Measurements from ENCODE around the gene CCDC106.

CCDC106 gene

DNA sequence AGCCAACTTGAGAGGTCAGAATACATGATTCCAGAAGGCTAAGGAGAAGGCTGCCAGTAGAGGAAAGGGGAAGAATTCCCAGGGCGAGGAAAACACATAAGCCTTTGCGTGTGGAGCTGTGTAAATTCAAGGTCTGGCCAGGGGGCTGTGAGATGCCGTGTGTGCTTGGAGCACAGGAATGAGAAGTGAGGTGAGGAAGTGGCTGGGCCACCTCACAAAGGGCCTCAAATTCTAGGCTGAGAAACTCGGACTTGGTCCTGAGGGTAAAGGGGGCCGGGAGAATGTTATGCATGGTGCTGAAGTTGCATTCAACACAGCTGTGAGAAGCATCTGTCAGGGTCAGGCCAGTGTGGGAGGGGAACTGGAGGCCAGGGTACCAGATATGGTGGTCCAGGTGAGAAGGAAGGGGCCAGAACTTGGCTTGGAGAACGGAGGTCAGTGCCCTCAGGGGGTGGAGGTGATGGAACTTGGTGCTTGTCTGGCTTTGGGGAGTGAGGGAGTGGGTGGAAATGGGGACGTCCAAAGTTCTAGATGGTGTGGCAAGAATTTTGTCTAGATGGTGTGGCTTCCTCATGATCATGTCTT lies 12.1 kb upstream of the CCDC106 start:
- DNase-seq (ENCODE audit: low read depth in 2 of 2) = no peak

DNA sequence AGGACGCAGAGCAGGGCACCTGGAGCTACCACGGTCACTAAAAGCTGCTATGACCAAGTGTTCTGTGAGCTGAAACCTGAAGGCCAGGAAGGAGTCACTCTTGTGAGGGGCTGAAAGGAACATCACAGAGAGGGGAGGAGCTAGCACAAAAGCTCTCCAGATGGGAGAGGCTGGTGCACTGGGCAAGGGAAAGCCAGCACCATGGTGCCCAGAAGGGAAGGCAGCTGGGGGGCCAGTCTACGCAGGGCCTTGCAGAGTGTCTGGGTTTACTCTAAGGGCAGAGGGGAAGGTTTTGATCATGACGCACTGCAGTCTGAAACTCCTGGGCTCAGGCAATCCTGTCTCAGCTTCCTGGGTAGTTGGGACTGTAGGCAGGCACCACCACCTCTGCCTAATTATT lies 11.3 kb upstream of the CCDC106 start:
- DNase-seq (ENCODE audit: low read depth in 2 of 2) = no peak

DNA sequence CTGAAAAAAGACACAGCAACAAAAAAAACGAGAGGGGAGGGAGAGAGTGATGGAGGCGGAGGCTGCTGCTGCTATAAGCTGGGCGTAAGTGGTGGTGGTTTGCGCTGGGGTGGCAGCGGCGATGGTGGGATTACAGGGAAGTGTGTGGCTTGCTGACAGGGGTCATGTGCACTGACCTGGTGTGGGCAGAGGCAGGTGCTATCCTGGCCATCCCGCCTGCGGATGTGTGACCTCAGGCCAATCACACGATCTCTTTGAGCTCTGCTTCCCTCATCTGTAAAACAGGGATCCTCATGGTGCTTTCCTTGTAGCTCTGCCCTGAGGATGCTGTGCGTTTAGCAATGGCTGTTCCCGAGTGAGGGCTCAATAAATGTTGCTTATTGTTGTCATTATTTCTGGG lies 10.5 kb upstream of the CCDC106 start:
- no peak for DNase-seq (ENCODE audit: low read depth in 2 of 2)

DNA sequence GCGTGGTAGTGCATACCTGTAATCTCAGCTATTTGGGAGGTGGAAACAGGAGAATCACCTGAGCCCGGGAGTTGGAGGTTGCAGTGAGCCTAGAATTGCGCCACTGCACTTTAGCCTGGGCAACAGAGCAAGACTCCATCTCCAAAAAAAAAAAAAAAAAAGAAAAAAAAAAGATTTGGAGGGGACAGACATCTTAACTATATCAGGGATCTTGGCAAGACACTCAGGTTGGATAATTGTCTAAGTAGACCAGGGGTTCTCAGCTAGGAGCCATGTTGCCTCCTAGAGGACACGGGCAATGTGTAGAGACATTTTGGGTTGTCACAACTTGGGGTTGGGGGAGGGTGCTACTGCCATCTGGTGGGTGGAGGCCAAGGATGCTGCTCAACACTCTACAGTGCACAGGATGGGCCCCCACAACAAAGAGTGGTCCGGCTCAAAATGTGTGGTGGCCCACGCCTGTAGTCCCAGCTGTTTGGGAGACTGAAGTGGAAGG lies 9.1 kb upstream of the CCDC106 start:
- no peak for DNase-seq (ENCODE audit: low read depth in 2 of 2)

DNA sequence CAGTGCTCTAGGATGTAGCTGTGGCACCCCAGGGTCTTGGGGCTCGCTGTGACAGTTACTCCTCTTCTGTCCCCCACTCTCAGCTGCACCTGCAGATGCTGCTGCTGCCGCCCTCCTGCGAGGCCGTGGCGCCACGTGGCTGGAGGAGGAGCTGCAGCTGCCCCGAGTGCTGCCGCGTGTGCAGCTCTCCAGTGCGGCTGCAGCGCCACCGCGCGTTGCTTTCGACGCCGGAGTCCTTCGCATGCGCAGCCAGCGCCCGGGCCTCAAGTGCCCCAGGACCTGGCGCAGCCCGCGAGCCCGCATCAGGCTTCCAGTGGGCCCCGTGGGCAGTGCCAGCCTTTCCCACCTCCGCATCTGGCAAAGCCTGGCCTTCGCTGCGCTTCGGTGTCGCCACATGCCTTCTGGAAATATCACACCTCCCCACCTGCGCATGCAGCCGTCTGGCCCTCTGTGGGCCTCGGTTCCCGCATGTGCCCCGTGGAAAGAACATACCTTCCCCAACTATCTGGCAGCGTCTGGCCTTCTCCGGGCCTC lies 7.9 kb upstream of the CCDC106 start:
- DNase-seq (ENCODE audit: low read depth in 2 of 2) = peak in 1 of 2 donors; percentile 34

DNA sequence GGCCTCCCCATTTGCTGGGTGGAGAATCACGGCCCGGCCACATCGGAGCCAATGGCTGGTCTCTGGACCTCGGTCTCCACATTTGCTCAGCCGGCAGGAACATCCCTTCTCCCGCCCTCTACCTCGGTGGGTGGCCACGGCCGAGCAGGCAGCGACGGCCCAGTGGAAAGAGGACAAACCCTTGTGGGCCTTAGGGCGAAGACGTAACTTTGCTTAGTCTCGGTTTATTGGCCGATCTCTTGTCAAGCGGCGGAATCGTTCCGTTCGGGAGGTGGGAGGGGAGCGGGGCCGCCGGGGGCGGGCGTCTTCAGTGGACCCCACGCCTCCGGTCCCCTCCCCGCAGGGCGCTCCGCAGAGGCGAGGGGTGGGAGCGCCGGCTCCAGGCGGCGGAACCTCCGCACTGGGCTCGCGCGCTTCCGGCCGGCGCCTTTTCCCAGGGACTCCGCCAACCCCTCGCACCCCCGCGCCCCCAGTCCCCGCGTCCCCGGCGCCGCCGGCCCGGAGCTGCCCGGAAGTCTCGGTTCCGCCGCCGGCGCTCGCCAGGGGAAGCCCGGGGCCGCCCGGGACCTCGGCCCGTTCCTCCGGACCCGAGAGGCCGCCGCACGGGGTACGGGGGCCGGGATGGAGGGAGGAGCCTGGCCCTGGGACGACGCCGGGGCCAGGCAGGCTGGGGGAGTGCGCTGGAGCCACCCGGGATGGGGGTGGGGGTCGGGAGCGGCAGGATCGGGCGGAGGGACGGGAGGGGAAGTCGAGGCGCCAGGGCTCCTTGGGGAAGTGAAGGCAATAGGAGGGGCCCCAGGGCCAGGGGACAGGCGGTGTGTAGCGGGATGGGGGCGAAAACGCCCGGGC lies 7.2 kb upstream of the CCDC106 start, which contains the start of gene ZNF580:
ZNF580 (plus strand) TSS at position 426 of the 849 bp plus-strand sequence. CDS start 1,507 bp downstream, outside the sequence.
- DNase-seq (ENCODE audit: low read depth in 2 of 2) = peak; percentile 22 to 53

DNA sequence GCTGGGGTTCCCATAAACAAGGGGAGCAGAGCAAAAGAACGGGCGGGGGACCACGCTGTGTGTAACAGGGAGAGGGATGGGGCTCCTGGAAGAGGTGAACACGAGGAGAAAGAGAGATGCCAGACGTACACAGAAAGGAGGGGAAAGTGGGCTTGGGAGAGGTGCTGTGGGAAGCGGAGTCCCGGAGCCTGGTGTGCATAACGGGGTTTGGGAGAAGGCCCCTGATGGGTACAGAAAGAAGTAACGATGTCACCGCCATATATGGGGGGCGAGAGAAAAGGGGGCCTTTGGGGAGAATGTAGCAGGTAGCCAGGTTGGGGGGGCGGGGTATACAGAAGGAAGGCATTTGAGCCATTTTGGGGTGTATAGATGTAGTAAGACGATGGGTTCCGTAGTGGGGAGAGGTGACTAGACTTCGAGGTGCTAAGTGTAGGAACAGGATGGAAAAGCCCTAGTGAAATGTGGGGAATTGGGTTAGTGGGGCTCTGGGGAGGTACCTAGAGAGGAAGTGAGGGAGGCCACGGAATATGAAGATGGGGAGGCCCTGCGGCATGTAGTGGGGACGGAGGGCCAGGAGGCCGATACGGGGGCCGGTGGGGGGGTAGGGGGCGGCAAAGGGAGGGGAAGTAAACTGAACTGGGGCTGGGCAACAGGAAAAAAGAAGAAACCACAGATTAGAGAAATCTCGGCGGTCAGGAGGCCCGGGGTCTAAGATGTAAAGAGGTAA lies 6.4 kb upstream of the CCDC106 start:
- no peak for DNase-seq (ENCODE audit: low read depth in 2 of 2)

DNA sequence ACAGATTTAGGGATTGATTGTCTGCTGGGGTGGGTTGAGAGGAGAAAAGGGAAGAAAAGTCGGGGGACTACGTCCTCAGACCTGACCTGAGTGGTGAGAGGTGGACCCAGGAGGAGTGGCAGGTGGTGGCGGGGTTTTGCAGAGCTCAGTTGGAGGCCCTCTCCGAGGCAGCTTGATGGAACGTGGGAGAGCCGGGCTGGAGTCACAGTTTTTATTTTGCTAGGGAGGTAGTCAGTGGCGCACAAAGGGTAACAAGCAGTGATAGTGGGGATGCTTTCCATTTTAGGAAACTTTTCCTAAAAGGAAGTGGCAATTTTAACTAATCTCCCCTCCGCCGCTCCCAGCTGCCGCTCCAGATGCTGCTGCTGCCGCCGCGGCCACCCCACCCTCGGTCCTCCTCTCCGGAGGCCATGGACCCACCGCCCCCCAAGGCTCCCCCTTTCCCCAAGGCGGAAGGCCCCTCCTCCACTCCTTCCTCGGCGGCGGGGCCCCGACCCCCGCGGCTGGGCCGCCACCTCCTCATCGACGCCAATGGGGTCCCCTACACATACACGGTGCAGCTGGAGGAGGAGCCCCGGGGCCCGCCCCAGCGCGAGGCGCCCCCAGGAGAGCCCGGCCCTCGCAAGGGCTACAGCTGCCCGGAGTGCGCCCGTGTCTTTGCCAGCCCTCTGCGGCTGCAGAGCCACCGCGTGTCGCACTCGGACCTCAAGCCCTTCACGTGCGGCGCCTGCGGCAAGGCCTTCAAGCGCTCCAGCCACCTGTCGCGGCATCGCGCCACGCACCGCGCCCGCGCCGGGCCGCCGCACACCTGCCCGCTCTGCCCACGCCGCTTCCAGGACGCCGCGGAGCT lies 5.6 kb upstream of the CCDC106 start:
- DNase-seq (ENCODE audit: low read depth in 2 of 2) = no peak

DNA sequence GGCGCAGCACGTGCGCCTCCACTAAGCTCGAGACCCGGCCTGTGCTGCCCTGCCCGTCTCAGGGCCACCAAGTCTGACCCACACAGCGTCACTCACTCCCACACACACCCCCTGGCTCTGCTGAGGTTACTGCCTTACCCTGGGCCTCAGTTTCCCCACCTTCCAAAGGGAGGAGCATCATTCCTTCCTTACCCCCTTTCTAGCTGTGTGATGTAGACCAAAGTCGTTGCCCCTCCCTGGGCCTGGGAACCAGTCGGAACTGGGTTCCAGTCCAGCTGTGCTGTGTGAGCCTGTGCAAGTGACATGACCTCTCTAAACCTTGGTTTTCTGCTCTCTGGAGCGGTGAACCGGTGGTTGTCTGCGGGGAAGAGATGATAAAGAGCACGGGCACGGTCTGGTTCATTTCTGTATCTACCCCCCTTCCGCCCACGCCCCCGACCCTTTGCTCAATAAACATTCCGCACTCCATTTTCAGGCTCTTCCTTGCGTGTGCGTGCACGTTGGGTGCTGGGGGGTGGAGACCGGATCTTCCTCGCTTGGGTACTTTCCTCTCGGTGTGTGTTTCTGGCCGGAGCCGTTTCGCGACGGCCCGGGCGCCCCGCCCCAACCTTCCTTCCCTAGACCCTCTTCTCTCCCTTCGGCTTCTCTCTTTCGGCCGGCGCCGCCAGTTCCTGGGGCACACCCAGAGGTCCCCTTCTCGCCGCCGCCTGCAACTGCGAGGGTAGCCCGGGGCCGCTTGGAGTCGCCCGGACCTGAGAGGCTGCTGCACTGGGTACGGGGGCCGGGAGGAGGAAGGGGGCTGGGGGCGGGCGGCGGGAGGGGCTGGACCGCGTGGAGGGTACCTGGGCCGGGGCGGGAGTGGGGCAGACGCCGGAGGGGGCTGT lies 4.8 kb upstream of the CCDC106 start, which contains the start of gene ZNF581:
ZNF581 (plus strand) TSS at position 647 of the 884 bp plus-strand sequence. CDS start 923 bp downstream, outside the sequence.
- peak; percentile 44 to 71 for DNase-seq (ENCODE audit: low read depth in 2 of 2)

DNA sequence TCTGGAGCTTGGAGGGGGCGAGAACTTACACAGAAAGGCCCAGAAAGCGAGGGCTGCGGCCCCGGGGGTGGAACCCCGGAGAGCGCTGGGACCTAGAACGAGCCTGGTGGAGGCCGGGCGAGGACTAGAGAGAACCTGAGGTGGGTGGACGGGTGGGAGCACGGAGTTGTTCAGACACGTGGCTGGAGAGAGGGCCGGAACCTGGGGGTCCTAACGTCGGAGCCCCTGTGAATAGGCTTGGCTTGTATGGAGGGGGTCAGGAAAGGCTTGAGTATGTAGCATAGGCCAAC lies 4.2 kb upstream of the CCDC106 start:
- DNase-seq (ENCODE audit: low read depth in 2 of 2) = no peak

DNA sequence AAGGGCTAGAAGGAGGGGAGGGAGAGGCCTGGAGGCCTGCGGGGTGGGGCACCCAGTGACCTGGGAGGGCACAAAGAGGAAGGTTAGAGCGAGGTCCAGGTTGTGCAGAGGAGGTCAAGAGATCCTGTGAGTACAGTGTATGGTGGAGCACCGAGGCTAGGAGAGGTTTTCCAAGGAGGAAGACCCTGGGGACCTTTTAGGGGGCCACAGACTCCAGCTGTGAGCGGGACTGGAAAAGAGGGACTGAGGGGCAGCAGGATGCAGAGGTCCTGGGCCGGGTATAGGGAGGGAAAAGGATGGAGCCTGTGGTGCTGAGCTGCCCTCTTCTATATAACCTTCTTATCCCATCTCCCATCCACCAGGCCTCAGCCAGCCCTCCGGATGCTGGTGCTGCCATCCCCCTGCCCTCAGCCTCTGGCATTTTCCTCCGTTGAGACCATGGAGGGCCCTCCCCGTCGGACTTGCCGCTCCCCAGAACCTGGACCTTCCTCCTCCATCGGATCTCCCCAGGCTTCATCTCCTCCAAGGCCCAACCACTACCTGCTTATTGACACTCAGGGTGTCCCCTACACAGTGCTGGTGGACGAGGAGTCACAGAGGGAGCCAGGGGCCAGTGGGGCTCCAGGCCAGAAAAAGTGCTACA lies 3.7 kb upstream of the CCDC106 start:
- no peak for DNase-seq (ENCODE audit: low read depth in 2 of 2)

DNA sequence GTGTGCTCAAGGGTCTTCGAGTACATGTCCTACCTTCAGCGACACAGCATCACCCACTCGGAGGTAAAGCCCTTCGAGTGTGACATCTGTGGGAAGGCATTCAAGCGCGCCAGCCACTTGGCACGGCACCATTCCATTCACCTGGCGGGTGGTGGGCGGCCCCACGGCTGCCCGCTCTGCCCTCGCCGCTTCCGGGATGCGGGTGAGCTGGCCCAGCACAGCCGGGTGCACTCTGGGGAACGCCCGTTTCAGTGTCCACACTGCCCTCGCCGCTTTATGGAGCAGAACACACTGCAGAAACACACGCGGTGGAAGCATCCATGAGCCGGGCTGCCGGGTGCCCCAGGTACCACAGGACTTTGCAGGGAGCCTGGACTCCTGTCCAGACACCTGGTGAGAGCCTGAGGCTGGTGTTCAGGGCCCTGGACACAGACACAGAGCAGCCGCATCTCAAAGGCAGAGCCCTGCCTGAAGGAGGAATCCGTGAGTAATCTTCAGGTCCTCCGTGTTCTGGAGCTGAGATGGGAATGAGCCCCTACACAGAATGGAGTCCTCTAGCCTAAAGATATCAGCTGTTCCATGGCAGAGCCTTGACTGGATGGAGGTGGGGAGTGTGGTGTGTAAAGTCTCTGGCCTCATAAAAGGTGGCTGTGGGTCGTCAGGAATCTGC lies 3.0 kb upstream of the CCDC106 start:
- DNase-seq (ENCODE audit: low read depth in 2 of 2) = no peak

DNA sequence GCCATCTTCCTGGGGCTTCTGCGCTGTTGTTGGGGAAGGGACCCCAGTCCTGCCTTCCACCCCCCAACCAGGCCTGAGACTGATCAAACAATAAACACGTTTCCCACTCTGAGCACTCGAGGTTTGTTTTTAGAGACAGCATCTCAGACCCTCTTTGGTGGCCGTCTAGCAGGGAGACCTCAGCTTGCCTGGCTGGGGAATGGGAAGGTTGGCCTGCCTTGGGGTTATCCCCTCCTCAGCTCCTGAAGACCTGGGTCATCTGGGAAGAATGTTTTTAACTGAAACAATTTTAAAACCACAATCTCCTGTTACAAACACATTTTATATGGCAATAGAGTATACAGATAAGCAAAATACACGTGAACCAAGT lies 2.5 kb upstream of the CCDC106 start:
- DNase-seq (ENCODE audit: low read depth in 2 of 2) = no peak

DNA sequence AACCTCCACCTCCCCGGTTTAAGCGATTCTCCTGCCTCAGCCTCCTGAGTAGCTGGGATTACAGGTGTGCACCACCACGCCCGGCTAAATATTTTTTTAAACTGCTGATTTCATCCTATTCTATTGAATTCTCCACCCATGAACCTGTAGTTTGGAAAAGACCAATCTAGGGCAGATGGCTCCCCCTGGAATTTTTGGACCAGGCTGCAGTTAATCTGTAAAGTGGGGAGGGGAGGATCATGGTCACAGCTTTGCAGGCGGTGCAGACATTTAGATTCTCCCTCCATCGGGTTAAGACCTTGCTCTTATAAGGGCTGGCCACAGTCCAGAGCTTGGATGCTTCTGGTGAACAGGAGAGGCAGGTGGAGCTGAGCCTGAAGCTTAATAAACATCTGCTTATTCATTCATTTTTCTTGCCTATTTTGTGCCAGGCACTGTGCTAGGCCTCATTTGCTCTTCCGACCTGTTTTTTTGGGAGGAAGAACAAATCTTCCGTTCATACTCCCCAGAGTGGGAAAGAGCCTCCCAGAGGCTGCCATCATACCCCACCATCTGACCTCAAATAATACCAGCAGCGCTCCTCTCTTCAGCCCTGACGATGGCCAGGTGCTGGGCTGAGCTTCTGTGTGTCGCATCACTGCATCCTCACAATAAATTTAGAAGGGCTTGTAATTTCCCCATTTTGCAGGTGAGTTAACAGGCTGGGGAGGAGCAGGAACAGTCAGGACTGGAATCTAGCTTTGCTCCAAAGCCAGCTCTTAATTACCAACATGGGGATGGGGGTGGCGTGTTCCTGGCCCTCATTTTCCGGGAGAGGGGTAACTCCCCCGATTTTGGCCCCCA lies 902 bp upstream of the CCDC106 start:
- DNase-seq (ENCODE audit: low read depth in 2 of 2) = no peak

DNA sequence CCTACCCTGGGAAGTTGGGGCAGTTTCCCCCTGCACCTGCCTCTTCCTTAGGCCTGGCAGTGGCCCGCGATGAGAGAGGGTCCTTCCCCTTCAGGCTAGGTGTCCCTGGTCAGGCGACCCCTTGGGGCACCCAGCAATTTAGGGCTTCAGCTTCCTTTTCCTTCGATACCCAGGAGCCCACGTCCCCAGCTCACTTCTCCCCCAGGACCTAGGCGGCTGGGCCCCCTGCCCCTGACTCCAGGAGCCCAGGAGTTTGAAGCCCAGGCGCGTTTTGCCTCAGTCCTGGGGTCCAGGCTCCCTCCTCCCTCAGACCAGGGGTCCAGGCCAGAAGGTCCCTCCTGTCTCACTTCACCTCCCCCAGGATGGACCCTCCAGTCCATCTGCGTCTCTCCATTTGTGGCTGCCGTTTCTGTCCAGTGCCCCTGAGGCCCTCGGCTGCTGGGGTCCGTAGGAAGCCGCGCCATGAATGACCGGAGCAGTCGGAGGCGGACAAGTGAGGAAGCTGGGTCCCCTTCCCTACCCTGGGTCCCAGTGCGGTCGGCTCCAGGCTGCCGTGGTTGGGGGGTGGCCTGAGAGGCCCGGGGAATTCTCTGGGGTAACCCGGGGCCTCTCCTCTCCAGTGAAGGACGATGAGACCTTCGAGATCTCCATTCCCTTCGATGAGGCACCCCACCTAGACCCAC lies 714 bp downstream of the CCDC106 start:
- DNase-seq (ENCODE audit: low read depth in 2 of 2) = no peak

DNA sequence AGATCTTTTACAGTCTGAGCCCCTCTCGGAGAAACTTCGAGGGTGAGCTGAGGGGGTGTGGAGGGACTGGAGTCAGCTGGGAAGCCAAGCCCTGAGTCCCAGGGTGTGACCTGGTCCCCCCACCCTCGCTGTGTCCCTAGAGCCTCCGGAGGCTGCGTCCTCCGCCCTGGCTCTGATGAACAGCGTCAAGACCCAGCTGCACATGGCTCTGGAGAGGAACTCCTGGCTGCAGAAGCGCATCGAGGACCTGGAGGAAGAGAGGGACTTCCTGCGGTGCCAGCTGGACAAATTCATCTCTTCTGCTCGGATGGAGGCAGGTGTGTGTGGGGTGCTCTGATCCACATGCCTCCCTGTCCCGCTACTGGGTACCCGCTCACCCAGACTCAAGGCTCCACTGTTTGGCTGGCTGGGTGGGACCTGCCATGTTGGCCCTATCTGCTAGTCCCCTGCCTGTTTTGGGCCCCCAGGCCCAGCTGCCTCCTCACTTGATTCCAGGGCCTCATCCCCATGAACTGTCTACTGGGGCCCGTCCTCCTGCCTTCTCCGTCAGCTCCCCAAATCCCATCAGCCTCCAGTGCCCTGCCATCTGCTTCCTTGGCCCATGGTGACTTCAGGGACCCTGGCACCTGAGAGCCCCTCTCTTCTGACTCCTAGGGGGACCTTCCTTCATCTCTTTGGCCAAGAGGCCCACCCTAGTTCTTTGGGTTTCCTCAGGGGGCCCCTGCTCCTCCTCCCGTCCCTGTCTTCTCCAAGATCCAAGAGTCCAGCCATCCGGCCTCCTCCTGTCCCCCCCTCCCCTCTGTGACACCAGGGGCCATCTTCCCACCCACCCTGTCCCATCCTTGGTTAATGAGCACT lies 1.5 kb downstream of the CCDC106 start:
- no peak for DNase-seq (ENCODE audit: low read depth in 2 of 2)

DNA sequence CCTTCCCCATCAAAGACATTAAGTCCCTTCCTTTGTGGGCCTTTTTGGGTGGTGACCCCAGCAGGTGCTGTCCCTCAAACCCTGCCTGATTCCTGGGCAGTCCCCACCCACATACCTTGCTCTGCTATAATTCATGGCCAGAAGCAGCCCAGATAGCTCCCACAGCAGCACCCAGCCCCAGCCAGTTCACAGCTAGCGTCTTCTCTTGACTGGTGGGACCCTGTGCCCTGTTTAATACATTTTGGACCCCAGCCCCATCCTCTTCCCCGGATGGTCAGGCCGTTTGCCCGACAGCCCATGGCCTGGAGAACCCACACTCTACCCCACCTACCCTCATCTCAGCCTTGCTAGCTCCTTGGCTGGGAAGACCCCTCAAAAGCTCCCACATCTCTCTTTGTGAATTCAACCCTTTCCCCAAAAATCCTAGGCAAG lies 2.1 kb downstream of the CCDC106 start:
- DNase-seq (ENCODE audit: low read depth in 2 of 2) = no peak

Data from stimulated activated CD4-positive, alpha-beta T cell treated with anti-CD3 and anti-CD28 coated beads, Interleukin-1b, Interleukin-23, amount 100 ng/mL, for 1 hour (primary cell).